Adrenal gland (tissue), 12 donors: ENCODE results near the gene TBX1. TPM values are rescaled to one million over a fixed set of nuclear protein-coding genes. Genes with fewer than 3 reads are reported as not detected.

ENCODE experiments used
- DNase-seq, 7 donors: peaks; one replicate each; pipeline ENCODE4 v3.0.0-alpha.2; 2019 to 2020
- H3K27ac ChIP-seq, 5 donors: fragments of 200-600 bp; sonication (generic) in 4 of 5; 1 replicate in 3 of 5; 2 replicates in 2 of 5; pipeline versions ENCODE4 v1.5.1 to v1.8.0; 2016 to 2020; ENCODE audit warnings: mild to moderate bottlenecking in 1 of 5
- H3K27me3 ChIP-seq: fragments of 200-600 bp; 2 replicates; pipeline ENCODE4 v1.8.0; 2021
- H3K36me3 ChIP-seq, 2 donors: fragments of 200-600 bp; replicated peaks in 1 of 2; 1 replicate in 1 of 2; 2 replicates in 1 of 2; pipeline versions ENCODE4 v1.5.1 to v1.8.0; 2018 to 2022
- H3K4me1 ChIP-seq, 2 donors: fragments of 200-600 bp; replicated peaks in 1 of 2; 1 replicate in 1 of 2; 2 replicates in 1 of 2; pipeline versions ENCODE4 v1.5.1 to v1.8.0; 2018 to 2021
- H3K4me3 ChIP-seq, 4 donors: fragments of 200-600 bp; sonication (generic) in 3 of 4; one replicate each; pipeline ENCODE4 v1.5.1; 2016 to 2018
- H3K9me3 ChIP-seq, 3 donors: fragments of 200-600 bp; sonication (generic) in 1 of 3; replicated peaks in 1 of 3; 1 replicate in 2 of 3; 2 replicates in 1 of 3; pipeline versions ENCODE4 v1.5.1 to v1.8.0; 2016 to 2021
- CTCF ChIP-seq, 6 experiments: fragments of 450-650 bp in 4 of 6; fragments of 200-600 bp in 2 of 6; sonication (generic) in 1 of 6; IDR thresholded peaks; 1 replicate in 5 of 6; 2 replicates in 1 of 6; pipeline versions ENCODE4 v1.5.1 to v1.8.0; 2016 to 2021; ENCODE audit warnings: antibody characterized with exemption in 6 of 6, mild to moderate bottlenecking in 2 of 6, moderate library complexity in 1 of 6
- POLR2A ChIP-seq, 2 donors: fragments of 450-650 bp; IDR thresholded peaks; one replicate each; pipeline ENCODE4 v1.6.1; 2017; ENCODE audit warnings: antibody characterized with exemption in 2 of 2, mild to moderate bottlenecking in 2 of 2, moderate library complexity in 1 of 2
- WGBS, 4 donors: extraction: QIAGEN DNeasy Blood & Tissue Kit in 2 of 4; methylation state at CpG; one replicate each; pipeline versions ENCODE4 v1.1.5 to v1.1.7; 2013 to 2017; 5-methylcytosine and 5-hydroxymethylcytosine counted together
- intact Hi-C, 2 donors: fragments of 100-400 bp; cut with DNase I; formaldehyde crosslinking; loops; one replicate each; pipeline versions ENCODE4 v1.14.1 to v1.15.0; 2022 to 2023
- polyA plus RNA-seq, 3 donors: library from polyadenylated mRNA; stranded (reverse); fragments of 200-250 nt in 2 of 3; fragments of 350-450 nt in 1 of 3; fragmentation: Illumina TruSeq in 1 of 3; extraction: RNeasy Lipid Tissue Mini Kit (QIAGEN cat#74804) in 1 of 3; gene quantifications; one replicate each; pipeline ENCODE4 v1.2.3, GENCODE V29; 2013 to 2014
- total RNA-seq, 9 donors: library from RNA; depleted of rRNA in 4 of 9; stranded (reverse); fragments of >200 nt in 4 of 9; fragments of 120-200 nt in 1 of 9; fragmentation: NEBNext Ultra II Directional in 1 of 9; extraction: Animal tissue kit (Norgen Biotek cat#: 25700) in 1 of 9; gene quantifications; one replicate each; pipeline versions ENCODE4 v1.1.0 to v1.2.4, GENCODE V29; 2013 to 2023
- donor health status: healthy with polysubstance abuse.
- donor health status: Bipolar disorder and iron deficiency.
- donor health status: DM: yes; HTN: yes; CAD: no.
- donor health status: DM: no; HTN: no; CAD: no.
- donor health status: DM: no; HTN: no; CAD: no.
- donor health status: DM: yes; HTN: yes; CAD: no.

Gene TBX1
- total and polyA plus RNA-seq, 12 donors, result 0.11 to 10.1 (median 1.1) TPM; not detected in 3

GRCh38 chr22:19738664-19739447 is 21.7 kb upstream of the TBX1 start:
- Histone ChIP-seq H3K4me3 (no peak overlapping the region), H3K27ac (no peak overlapping the region), H3K4me1 (no peaks in the 10 kb centered on the region), H3K36me3 (no peaks in the 10 kb centered on the region), H3K27me3 (no peaks in the 10 kb centered on the region), H3K9me3 (no peaks in the 10 kb centered on the region)
- no peak for DNase-seq
- WGBS, 4 donors, result 67 to 74% (median 72%) methylated on average over 7 to 31 of the region's 31 CpGs
- TF ChIP-seq CTCF (IDR thresholded peaks at IDR 0.05), result no peak
- no peak for TF ChIP-seq POLR2A (IDR thresholded peaks at IDR 0.05)
- intact Hi-C loops, result no loop called here

- intact Hi-C loops, result no loop called here
- no peak for DNase-seq
- H3K27me3 ChIP-seq, result no peaks in the 10 kb centered on the region
- H3K27ac ChIP-seq, result no peak overlapping the region
- H3K4me3 ChIP-seq, result no peak overlapping the region
- no peak for TF ChIP-seq POLR2A (IDR thresholded peaks at IDR 0.05)
- TF ChIP-seq CTCF (IDR thresholded peaks at IDR 0.05), result no peak
- no peaks in the 10 kb centered on the region for H3K9me3 ChIP-seq
- H3K4me1 ChIP-seq, result no peaks in the 10 kb centered on the region
- WGBS, 4 donors, result 59 to 76% (median 70%) methylated on average over 6 to 16 of the region's 16 CpGs
- H3K36me3 ChIP-seq, result no peaks in the 10 kb centered on the region
Measured at GRCh38 chr22:19739448-19739895, 21.1 kb upstream of the TBX1 start.

- TF ChIP-seq CTCF (IDR thresholded peaks at IDR 0.05), result no peak
- TF ChIP-seq POLR2A (IDR thresholded peaks at IDR 0.05), result no peak
Measured at GRCh38 chr22:19739911-19740449, 20.6 kb upstream of the TBX1 start.

GRCh38 chr22:19740586-19740985 is 20.0 kb upstream of the TBX1 start:
- Histone ChIP-seq H3K4me3 (no peak overlapping the region), H3K27me3 (no peaks in the 10 kb centered on the region), H3K4me1 (no peaks in the 10 kb centered on the region), H3K9me3 (no peaks in the 10 kb centered on the region), H3K36me3 (no peaks in the 10 kb centered on the region), H3K27ac (no peak overlapping the region)
- no peak for DNase-seq
- TF ChIP-seq POLR2A (IDR thresholded peaks at IDR 0.05) (no peak), CTCF (IDR thresholded peaks at IDR 0.05) (no peak)
- WGBS, 4 donors, result 87 to 93% (median 90%) methylated on average over 6 to 15 of the region's 15 CpGs
- intact Hi-C loops, result no loop called here

More at GRCh38 chr22:19739911-19740449, 20.6 kb upstream of the TBX1 start:
- Histone ChIP-seq H3K4me1 (no peaks in the 10 kb centered on the region), H3K27ac (no peak overlapping the region), H3K27me3 (no peaks in the 10 kb centered on the region), H3K4me3 (no peak overlapping the region), H3K9me3 (no peaks in the 10 kb centered on the region), H3K36me3 (no peaks in the 10 kb centered on the region)
- intact Hi-C loops, result no loop called here
- WGBS, 4 donors, result 84 to 90% (median 89%) methylated on average over 5 to 7 of the region's 7 CpGs
- DNase-seq, result no peak
